NCI-H2107 treated with DMSO at 0.1 percent for 48 hours (cell line): ENCODE data around the gene ATP6V1F.
A peak's percentile ranks its signal among the peaks of the same experiment; 100 is the strongest.

Experiments
- DNase-seq: peaks from one replicate; lab custom pipeline; 2025; ENCODE audit not compliant: unreplicated experiment; lab: John Stamatoyannopoulos, UW

Gene ATP6V1F

DNA sequence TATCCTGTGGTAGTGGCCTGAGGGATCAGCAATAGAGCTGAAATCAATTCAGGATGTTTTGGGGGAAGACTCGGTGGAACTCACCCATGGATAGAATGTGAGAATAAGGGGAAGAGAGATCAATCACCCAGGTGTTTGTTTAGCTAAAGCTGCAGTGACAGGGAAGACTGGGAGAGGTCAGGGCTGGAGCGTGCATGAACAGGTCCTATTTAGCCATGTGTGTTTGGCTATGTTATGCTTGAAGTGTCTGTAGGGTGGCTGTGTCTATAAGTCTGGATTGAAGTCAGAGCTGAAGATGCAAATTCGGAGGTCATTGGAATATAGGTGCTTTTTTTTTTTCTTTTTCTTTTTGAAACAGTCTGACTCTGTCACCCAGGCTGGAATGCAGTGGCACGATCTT is 4.6 kb downstream of the ATP6V1F start:
- DNase-seq: no peak

DNA sequence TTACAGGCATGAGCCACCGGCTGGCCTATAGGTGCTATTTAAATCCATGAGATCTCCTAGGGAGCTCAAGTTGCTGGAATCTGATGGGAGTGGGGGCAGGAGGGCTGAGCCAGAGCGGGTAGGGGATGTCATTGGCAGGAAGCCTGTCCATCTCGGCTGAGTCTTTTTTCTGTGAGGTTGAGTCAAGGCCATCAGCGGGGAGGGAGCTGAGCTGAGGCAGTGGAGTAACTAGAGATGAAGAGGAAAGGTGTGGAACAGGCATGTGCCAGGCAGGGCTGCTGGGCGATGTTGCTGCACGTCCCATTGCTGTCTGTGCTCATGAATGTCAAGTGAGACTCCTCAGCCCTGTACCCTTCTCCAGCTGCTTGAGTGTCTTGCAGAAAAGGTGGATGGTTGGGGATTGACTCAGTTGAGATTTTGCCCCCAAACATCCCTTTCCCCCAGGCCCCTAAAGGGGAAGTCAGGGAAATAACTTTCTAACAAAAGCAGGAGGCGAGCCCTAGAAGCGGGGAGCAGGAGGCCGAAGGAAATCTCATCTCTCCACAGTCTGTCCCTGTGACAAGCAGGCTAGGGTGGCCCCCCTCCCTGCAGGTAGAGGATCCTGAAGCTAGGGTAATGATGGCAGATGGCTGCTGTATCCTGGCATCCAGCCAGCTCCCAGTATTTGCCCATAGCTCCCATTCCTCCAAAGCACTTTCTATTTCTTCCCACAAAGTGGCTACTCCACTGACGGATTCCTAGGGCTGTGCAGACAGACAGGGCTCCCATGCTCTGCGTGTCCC is 5.4 kb downstream of the ATP6V1F start:
- peak; percentile 82 for DNase-seq

DNA sequence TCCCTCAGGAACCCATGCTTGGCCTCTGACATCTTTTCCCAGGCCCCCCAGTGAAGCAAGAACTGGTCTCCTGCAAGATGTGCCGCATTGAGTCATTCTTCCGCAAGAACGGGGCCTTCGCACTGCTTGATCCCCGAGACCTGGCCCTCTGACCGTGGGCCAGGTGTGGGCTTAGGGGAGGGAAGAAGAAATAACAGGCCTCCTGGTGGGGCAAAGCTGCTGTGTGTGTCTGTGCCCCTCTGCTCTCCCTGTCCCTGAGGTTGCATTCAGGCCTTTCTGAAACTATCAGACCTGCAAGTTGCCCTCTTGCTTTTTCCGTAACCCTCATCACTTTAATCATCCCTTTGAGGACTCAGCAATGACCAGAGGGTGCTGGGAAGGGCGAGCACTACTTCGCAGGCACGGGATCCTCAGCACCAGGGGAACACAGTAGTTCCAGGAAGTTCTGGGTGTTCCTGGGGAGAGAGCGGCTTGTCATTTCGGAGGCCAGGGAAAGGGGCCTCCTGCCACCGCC is 6.0 kb downstream of the ATP6V1F start:
- DNase-seq: no peak

DNA sequence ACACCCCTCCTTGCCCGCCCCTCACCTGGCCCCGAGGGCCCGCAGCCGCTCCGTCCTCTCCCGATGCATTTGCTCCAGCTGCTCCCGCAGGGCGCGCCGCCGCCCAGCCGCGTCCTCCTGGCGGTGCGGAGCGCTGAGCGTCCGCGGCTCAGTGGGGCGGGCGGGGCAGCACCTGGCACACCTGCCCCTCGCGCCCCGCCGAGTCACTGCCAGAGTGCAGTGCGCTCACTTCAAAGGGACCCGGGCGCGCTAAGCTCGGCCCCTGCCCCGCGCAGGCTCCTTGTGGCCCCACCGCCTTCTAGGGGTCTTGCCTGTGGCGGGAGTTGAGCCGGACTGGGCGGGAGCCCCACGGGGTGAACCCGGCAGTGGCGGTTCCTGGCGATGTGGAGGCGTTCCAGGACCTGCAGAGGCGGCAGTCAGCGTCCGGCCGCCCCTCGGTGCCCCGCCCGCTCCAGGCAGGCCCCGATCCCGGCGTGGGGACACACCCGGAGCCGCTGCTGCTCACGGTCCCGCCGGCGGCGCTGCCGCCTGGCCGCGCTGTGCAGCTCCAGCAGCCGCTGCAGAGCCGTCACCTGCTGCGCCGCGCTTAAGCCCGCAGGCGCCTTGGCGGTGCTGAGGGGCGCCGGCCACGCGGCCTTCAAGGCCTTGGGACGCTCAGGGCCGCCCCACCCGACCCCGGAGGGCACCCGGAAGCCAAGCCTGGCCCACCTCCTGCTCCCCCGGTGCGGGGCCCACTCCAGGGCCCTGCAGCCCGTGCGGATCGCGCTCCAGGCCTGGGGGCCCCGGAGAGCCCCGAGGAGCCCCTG is 6.7 kb downstream of the ATP6V1F start:
- DNase-seq: peak; percentile 32

DNA sequence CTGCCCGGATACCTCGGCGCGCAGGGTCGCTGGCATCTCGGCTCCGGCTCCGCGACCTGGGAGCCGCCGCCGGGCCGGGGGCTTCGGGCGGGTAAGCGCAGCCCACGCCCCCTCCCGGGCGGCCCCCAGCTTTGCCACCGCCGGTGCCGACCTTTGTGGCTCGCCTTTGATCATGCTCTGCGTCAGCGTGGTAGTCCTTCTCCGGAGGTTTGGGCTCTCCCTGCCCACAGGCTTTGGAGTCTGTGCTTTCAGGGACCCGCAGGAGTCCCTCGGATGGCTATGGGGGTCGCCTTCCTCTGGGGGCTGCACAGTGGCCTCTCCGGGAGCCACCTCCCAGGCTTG is 7.3 kb downstream of the ATP6V1F start:
- no peak for DNase-seq

DNA sequence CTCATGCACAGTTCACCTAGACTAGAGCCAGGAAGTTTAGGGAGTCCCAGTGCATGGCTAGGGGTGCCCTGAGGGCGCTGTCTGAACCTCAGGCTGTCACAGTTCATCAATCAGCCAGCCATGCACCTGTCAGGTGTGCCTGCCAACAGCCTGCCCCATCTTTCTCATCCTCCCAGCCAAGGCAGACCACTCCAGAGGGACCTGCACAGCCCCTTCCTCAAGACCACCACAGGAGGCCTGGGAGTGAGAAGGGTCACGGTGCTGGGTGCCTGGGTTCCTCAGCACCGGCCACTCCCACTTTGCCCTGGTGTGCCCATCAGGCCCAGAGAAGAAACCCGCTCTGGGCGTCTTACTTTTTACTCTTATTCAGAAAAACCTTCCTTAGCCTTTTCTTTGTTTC is 8.4 kb downstream of the ATP6V1F start:
- no peak for DNase-seq

DNA sequence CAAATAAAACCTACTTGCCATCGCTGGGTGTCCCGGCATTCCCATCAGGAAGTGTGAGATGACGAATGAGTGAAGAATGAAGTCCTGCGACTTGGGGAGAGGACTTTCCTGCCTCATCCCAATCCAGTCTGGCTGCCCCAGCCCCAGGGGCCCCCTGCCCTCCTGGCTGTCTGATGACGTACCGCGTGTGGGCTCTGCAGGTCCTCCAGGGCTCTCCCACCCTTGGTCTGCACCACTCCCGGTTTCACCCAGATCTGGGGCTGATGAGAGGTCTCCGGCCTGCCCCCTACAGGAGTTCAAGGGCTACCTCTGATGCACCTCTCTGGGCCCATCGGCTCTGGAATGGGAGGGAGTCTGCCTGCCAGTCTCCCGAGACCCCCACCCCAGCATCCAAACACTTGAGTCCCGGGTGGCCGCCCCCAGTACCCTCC is 9.8 kb downstream of the ATP6V1F start:
- DNase-seq: no peak

DNA sequence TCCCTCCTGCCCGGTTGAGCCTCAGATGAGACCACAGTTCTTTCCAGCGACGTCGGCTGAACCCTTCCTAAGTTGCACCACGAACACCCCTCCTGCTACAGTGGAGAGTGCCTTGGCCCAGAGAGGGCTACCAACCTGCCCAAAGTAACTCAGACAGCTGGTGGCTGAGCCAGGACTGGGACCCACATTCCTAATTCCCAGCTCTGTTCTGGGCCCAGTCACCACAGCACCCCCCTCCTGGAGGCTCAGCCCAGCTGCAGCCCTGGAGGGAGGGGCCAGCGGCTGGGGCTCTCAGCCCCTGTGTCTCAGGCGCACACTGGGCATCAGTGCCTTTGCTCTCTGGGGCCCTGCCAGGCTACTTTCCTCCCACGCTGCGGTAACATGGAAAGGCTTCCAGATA is 10.6 kb downstream of the ATP6V1F start:
- DNase-seq: no peak

DNA sequence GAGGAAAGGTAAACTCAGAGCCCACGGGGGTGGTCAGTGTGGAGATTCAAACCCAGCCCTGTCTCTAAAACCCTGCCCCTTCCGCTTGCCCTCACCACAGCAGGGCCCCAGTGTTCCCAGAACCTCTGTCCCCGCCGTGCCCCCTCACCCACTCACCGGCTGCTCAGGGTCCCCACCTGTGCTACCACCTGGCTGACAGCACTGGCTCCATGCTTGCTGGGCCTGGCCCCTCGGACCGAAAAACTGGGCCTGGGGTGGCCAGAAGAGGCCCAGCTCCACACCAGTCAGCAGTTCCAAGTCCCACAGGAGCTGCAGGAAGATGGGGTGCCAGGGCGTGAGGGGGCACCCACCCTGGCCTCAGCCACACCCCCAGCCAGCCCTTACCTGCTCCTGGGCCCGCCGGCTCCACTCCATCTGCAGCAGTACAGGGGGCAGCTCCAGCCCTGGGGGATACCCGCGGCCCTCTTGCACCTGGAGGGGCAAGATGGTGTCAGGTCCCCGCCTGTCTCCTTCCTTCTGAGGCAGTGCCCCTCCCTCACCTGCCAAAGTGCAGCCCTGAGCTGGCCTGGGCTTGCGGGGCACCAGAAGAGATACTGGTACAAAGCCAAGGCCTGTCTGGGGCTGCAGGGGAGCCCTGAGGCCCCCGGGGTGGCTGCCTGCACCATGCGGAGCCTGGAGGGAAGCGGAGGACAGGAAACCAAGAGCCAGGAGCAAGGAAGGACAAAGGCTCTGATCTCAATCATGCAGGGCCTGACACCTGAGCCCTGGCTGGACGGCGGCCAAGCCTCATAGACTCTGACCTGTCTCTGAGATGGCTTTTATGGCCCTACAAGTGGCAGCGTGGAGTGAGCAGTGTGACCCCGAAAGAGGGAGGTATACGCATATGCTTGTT is 11.7 kb downstream of the ATP6V1F start:
- peak; percentile 38 for DNase-seq

DNA sequence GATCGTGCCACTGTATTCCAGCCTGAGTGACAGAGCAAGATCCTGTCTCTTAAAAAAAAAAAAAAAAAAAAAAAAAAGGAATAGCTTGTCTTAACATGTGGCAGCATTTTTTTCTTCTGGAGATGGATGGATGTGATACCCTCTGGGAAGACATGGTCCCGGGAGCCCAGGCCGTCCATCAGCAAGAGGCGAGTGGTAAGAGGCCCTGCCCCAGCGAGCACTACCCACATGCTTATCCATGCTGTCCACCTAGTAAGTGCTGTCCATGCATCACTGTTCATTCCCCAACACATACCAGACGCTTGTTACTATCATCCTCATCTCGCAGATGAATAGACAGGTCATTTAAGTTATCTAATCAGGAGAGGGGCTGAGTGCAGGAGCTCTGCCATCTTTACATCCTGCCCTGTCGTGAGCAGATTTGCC is 12.9 kb downstream of the ATP6V1F start:
- no peak for DNase-seq

DNA sequence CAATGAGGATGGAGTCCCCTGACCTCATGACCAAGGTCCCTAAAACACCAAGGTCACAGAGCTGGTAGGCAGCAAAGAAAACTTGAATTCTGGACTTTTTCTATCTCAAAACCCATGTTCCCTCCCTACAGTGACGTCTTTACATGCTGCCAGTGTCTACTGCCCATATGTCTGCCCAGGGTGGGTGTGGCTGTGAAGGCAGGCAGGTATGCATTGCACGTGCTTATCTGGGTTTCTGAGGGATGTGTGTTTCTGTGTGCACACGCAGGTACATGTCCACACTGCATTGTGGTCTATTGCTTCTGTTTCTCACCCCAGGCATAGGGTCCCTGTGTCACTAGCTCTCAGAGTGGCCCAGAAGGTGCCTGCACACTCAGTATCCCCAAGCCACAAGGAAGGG is 13.5 kb downstream of the ATP6V1F start:
- no peak for DNase-seq

DNA sequence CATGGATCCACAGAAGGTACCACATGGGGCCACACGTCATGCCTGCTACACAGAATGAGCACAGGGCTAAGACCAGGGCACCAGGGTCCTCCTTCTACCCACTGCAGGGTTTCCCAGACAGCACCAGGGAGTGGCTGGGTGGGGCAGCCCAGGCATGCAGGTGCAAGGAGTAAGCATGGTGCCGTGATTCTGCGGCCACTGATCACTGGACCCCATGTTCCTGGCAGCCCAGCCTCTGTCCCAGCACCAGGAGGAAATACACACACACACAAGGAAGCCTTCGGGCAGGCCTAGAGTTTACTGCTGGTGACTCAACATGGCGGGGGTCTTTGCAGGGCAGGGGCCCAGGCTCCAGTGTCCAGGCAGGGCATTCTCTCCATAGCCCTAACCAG is 13.9 kb downstream of the ATP6V1F start:
- DNase-seq: no peak

DNA sequence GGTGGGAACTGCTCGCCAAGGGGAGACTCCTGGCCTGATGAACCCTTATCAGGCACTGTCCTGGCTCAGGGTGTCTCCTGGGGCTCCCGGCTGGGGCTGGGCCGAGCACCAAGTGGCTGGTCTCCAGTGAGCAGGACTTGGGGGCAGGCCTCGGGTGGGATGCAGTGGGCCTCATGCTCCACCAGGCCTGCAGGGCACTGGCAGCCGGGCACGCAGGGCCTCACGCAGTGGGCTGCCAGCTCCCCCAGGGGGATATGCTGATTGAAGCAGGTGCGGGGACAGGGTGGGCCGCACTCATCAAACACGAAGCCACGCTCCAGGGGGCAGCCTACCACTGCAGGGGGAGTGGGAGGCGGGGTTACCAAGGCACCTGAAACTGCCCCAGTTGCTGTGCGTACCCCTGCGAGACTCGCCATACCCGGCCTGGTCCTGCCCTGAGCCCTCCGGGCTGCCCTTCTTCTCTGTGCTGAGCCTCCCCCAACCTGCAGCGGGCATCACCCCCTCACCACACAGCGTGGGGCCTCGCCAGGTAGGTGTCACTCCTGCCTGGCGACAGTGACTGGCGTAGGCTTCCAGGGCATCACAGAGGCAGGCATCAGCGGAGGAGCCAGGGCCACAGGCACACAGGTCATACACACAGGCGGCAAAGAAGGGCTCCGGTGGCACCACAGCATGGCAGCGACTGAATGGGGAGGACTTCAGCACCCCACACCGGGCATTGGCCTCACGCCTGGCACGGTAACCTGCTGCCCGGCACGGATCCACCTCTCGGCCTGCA is 14.5 kb downstream of the ATP6V1F start:
- DNase-seq: no peak

DNA sequence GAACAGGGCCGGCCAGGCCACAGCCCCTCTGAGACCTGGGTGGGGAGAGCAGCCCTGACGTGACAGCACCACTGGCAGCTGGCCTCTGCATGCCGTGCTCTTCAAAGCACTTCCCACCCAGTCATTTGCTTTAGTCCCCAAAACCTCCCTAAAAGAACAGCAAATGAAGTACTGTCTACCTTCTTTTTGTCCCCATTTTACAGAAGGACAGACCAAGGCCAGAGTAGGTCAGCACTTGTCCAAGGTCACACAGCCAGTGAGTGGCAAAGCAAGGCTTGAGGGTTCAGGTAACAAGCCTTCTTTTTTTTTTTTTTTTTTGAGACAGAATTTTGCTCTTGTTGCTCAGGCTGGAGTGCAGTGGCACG is 15.1 kb downstream of the ATP6V1F start:
- DNase-seq: no peak

DNA sequence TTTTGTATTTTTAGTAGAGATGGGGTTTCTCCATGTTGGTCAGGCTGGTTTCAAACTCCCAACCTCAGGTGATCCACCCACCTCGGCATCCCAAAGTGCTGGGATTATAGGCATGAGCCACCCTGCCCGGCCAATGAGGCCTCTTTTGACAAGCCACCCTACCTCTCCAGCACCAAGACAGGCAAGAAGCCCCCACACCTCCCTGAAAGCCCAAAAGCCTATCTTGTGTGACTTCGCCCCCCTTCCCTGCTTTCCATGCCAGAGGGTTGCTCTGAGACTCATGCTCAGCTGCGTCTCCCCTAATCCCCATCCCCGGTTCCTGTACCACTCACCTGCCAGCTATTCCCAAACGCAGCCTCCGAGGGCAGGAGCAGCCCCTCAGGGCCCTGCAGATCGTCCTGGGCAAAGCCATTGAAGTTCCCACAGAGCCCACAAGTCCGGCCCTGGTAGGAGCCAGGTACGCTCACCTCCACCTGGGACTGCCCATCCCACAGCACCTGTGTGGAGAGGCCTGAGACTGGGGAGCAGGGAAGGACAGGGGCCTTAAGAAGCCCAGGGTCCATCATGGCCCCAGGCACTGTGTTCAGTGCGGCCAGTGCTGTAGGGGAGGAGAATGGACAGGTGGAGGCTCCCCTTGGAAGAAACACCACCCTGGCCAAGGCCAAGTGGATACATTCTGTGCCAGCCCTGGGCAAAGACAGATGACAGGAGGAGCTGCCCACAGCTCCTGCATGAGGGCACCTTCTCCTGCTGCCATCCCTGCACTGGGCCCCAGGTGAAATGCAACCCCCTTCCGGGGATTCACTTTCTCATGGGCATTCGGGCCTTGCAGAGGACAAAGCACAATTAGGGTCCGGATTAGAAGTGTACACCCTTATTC is 15.8 kb downstream of the ATP6V1F start:
- DNase-seq: no peak

DNA sequence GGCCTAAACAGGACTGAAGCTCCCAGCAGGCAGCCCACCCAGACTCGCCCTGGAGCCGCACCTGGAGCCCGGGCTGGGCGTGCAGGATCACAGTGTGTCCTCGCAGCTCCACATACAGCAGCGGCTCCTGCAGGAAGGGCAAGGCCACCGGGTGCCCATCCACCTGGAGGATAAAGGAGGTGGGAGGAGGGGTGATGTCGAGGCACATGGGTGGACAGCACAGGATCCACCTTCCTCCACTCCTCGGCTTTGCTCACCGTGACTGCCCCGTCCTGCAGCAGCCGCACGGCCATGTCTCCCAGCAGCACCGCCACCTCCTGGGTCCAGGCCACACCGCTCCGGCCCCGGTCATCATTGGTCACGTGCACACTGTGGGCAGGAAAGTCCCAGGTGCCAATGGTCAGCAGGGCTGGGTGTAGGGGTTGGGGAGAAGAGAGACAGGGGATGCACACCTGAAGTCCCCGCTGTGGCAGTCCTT is 16.8 kb downstream of the ATP6V1F start:
- DNase-seq: no peak

DNA sequence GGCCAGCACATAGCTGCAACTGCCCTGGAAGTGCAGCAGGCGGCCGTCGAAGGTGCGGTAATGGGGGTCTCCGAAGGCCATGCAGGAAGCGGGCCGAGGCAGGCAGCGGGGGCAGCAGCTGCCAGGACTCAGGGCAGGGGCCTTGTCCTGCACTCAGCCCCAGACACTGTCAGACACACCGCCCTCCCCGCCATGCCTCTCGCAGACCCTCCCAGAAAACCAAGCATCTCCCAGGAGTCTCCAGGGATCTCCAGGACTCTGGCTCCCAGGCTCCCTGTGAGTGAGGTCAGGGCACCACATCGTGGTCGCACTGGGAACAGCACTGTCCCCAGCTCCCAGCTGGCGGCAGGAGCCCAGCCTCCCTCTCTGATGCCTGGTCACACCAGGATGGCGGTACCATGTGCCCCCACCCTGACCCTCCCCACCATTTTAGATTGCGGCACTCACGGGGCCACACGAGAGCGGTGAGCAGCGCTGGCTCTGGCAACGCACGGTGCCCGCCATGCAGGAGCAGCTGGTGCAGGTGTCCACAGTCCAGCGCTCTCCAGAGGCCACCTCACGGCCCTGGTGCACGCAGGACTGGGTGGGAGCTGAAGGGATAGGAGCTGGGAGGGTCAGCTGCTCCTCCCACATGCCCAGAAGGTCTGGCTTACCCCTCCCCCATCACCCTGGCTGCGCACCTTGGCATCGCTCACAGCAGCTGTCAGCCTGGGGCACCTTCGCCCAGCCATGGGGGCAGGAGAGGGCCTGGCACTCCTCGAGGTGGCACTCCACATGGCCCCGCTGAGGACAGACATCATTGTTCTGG is 17.5 kb downstream of the ATP6V1F start:
- DNase-seq: peak; percentile 38

DNA sequence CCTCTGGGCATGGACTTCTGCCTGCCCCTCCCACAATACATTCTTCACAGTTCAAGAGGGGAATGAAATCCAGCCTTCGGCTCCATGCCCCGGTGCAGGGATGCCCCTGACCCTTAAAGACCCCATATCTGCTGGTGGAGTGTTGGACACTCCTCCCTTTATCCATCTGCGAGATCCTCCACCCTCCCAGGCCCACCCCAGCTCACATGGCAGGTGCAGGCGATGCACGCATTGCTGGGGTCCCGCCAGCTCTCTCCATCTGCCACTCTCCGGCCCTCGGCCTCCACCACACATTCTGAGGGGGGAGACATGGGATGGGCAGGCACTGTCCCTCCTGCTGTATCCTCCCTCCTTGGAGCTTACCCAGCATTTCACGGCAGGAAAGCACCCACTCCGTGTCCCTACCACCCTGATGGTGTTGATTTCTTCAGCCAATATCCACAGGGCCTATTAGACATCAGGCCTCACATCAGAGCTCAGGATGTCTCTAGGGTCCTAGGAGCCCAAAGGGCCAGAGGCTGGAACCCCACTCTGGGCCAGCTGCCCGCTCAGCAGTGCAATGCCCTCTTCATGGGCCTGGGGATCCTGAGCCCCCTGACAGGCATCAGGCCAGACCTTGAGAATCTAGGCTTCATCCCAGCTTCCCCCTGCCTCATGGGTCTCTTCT is 18.3 kb downstream of the ATP6V1F start:
- no peak for DNase-seq
